Measurements from ENCODE around the gene CPPED1. TPM values are rescaled to one million over a fixed set of nuclear protein-coding genes. Genes with fewer than 3 reads are reported as not detected.

The CPPED1 gene
- total RNA-seq, 1 donor from 2014 or later = 13.2 TPM

GRCh38 chr16:12649356-12649755 is 154.3 kb downstream of the CPPED1 start:
- Mint-ChIP-seq H3K9me3 (ENCODE audit: low read depth) (no peaks in the 10 kb centered on the region), H3K27ac (no peak overlapping the region), H3K4me3 (ENCODE audit: low read depth) (no peak overlapping the region), H3K36me3 (ENCODE audit: insufficient read depth) (no peaks in the 10 kb centered on the region), H3K27me3 (no peaks in the 10 kb centered on the region), H3K4me1 (ENCODE audit: low read depth) (no peaks in the 10 kb centered on the region)
- TF ChIP-seq, protein P1, sequence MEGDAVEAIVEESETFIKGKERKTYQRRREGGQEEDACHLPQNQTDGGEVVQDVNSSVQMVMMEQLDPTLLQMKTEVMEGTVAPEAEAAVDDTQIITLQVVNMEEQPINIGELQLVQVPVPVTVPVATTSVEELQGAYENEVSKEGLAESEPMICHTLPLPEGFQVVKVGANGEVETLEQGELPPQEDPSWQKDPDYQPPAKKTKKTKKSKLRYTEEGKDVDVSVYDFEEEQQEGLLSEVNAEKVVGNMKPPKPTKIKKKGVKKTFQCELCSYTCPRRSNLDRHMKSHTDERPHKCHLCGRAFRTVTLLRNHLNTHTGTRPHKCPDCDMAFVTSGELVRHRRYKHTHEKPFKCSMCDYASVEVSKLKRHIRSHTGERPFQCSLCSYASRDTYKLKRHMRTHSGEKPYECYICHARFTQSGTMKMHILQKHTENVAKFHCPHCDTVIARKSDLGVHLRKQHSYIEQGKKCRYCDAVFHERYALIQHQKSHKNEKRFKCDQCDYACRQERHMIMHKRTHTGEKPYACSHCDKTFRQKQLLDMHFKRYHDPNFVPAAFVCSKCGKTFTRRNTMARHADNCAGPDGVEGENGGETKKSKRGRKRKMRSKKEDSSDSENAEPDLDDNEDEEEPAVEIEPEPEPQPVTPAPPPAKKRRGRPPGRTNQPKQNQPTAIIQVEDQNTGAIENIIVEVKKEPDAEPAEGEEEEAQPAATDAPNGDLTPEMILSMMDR (IDR thresholded peaks at IDR 0.05; ENCODE audit: unreplicated experiment) = no peak
- no peak for DNase-seq (ENCODE audit: low spot score, unreplicated experiment)

- Mint-ChIP-seq H3K27me3 (no peaks in the 10 kb centered on the region), H3K4me3 (ENCODE audit: low read depth) (no peak overlapping the region), H3K36me3 (ENCODE audit: insufficient read depth) (no peaks in the 10 kb centered on the region), H3K27ac (peak overlapping the region; percentile 15), H3K4me1 (ENCODE audit: low read depth) (no peaks in the 10 kb centered on the region), H3K9me3 (ENCODE audit: low read depth) (no peaks in the 10 kb centered on the region)
- DNase-seq (ENCODE audit: low spot score, unreplicated experiment) = no peak
- TF ChIP-seq, protein P1 (IDR thresholded peaks at IDR 0.05; ENCODE audit: unreplicated experiment) = no peak
Measured at GRCh38 chr16:12646490-12647274, 157.0 kb downstream of the CPPED1 start.

DNA sequence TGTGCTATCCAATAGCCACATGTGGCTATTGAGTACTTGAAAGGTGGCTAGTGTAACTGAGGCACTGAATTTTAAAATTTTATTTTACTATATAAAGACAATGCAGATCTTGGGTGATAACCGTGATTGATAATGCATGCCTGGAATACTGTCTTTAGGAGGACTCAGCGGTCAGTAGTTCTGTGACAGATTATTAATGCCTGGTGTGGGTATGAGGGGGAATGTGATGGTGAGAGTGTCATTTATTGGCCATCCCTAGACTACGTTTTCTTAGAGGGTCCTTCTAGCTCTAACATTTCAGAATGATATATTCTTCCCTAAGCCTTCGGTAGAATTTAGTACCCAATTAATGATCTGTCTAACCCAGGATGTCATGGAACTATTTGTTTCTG is 157.6 kb downstream of the CPPED1 start:
- no peaks in the 10 kb centered on the region for H3K27me3 Mint-ChIP-seq
- no peaks in the 10 kb centered on the region for H3K36me3 Mint-ChIP-seq (ENCODE audit: insufficient read depth)
- no peak for DNase-seq (ENCODE audit: low spot score, unreplicated experiment)
- no peaks in the 10 kb centered on the region for H3K4me1 Mint-ChIP-seq (ENCODE audit: low read depth)
- no peak overlapping the region for H3K27ac Mint-ChIP-seq
- no peaks in the 10 kb centered on the region for H3K9me3 Mint-ChIP-seq (ENCODE audit: low read depth)
- TF ChIP-seq, protein P1 (IDR thresholded peaks at IDR 0.05; ENCODE audit: unreplicated experiment) = no peak
- H3K4me3 Mint-ChIP-seq (ENCODE audit: low read depth) = no peak overlapping the region

GRCh38 chr16:12643034-12643455 is 160.6 kb downstream of the CPPED1 start:
- H3K4me1 Mint-ChIP-seq (ENCODE audit: low read depth) = no peaks in the 10 kb centered on the region
- no peaks in the 10 kb centered on the region for H3K27me3 Mint-ChIP-seq
- peaks cover 3% of the 10 kb centered on the region for H3K9me3 Mint-ChIP-seq (ENCODE audit: low read depth)
- TF ChIP-seq, protein P1 (IDR thresholded peaks at IDR 0.05; ENCODE audit: unreplicated experiment) = no peak
- H3K4me3 Mint-ChIP-seq (ENCODE audit: low read depth) = no peak overlapping the region
- no peak overlapping the region for H3K27ac Mint-ChIP-seq
- no peak for DNase-seq (ENCODE audit: low spot score, unreplicated experiment)
- no peaks in the 10 kb centered on the region for H3K36me3 Mint-ChIP-seq (ENCODE audit: insufficient read depth)

DNA sequence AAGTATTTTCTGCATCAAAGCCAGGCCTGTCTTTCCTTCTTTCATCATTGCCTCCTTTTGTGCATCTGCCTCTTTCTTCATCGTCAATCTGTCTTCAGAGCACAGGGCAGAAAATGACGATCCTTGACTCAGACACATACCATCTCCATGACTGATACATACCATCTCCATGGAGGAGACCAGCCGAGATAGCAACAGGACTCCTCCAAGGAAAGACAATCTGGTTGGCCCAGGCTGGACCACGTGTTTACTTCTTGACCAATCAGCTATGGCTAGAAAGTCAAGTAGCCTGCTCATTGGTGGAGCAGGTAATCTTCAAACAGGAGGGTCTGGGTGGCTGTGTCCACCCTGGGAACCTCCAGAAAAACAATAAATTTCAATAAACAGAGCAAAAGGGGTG is 164.6 kb downstream of the CPPED1 start:
- DNase-seq (ENCODE audit: low spot score, unreplicated experiment) = no peak
- no peaks in the 10 kb centered on the region for H3K27me3 Mint-ChIP-seq
- no peak overlapping the region for H3K4me3 Mint-ChIP-seq (ENCODE audit: low read depth)
- H3K27ac Mint-ChIP-seq = no peak overlapping the region
- no peaks in the 10 kb centered on the region for H3K36me3 Mint-ChIP-seq (ENCODE audit: insufficient read depth)
- peaks cover 3% of the 10 kb centered on the region for H3K9me3 Mint-ChIP-seq (ENCODE audit: low read depth)
- H3K4me1 Mint-ChIP-seq (ENCODE audit: low read depth) = no peaks in the 10 kb centered on the region
- TF ChIP-seq, protein P1 (IDR thresholded peaks at IDR 0.05; ENCODE audit: unreplicated experiment) = no peak

Measured in progenitor cell of endocrine pancreas (in vitro differentiated cells).